Ascending aorta (tissue), 2 donors: ENCODE results near the gene GLOD5. TPM values are rescaled to one million over a fixed set of nuclear protein-coding genes. Genes with fewer than 3 reads are reported as not detected.

ENCODE experiments used
- DNase-seq, 2 donors: peaks; one replicate each; pipeline ENCODE4 v3.0.0-alpha.2; 2019; ENCODE audit warnings: low spot score in 2 of 2
- H3K27ac ChIP-seq, 2 donors: fragments of 200-600 bp; sonication (generic); one replicate each; pipeline ENCODE4 v1.5.1; 2016 to 2017; ENCODE audit warnings: mild to moderate bottlenecking in 1 of 2
- H3K27me3 ChIP-seq: fragments of 200-600 bp; sonication (generic); one replicate; pipeline ENCODE4 v1.5.1; 2017
- H3K36me3 ChIP-seq, 2 donors: fragments of 200-600 bp; sonication (generic); one replicate each; pipeline ENCODE4 v1.5.1; 2016
- H3K4me1 ChIP-seq, 2 donors: fragments of 200-600 bp; sonication (generic); one replicate each; pipeline ENCODE4 v1.5.1; 2016 to 2017; ENCODE audit warnings: mild to moderate bottlenecking in 1 of 2
- H3K4me3 ChIP-seq, 2 donors: fragments of 200-600 bp; sonication (generic); one replicate each; pipeline ENCODE4 v1.5.1; 2016 to 2017; ENCODE audit warnings: mild to moderate bottlenecking in 1 of 2
- H3K9me3 ChIP-seq, 2 donors: fragments of 200-600 bp; sonication (generic); one replicate each; pipeline ENCODE4 v1.5.1; 2016
- CTCF ChIP-seq, 3 experiments: fragments of 200-600 bp in 2 of 3; fragments of 450-650 bp in 1 of 3; sonication (generic) in 2 of 3; IDR thresholded peaks; one replicate each; pipeline ENCODE4 v1.5.1; 2016 to 2019; ENCODE audit warnings: antibody characterized with exemption in 3 of 3, mild to moderate bottlenecking in 1 of 3, moderate library complexity in 1 of 3
- intact Hi-C: fragments of 100-400 bp; cut with DNase I; formaldehyde crosslinking; loops from one replicate; pipeline ENCODE4 v1.15.1; 2023
- total RNA-seq: library from RNA; depleted of rRNA; stranded (reverse); fragments of >200 nt; gene quantifications from one replicate; pipeline ENCODE4 v1.1.0, GENCODE V29; 2016

GLOD5 gene
- total RNA-seq, 1 donor from 2014 or later, result not detected

DNA sequence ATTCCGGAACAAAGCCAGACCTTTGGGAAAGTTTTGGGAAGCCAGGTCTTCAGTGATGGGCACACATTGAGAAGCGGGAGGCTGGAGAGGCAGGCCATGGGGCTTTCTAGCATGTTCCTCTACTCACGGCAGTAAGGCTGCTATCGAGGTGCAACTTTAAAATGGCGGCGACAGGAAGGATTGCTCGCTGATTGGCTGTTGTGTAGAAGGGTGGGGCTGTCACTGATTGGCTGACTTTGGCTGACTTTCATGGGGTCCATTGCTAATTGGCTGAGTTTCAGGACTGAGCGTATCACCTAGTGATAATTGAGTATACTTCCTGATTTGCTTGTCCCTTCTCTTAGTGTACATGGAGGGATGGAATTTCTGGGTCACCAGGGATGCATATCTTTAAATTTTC, 19.7 kb upstream of the GLOD5 start:
- Histone ChIP-seq H3K27ac (no peak overlapping the region), H3K4me3 (no peak overlapping the region), H3K27me3 (no peaks in the 10 kb centered on the region), H3K4me1 (no peaks in the 10 kb centered on the region), H3K9me3 (no peaks in the 10 kb centered on the region), H3K36me3 (no peaks in the 10 kb centered on the region)
- TF ChIP-seq CTCF (IDR thresholded peaks at IDR 0.05), result no peak
- no peak for DNase-seq
- intact Hi-C loops, result no loop called here

DNA sequence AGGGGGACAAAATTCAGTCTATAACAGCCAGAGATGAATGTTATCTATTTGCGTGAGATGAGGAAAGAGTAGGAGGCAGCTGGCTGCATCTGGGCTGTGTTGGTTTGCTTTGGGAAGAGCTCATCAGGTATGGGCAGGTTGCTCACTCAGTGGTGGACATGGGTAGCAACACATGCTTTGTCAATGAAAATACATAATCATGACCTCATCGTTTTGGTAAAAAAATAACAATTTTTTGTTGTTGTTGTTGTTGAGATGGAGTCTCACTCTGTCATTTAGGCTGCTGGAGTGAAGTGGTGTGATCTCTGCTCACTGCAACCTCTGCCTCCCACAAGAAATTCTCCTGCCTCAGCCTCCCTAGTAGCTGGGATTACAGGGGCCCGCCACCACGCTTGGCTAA, 16.3 kb upstream of the GLOD5 start:
- H3K36me3 ChIP-seq, result no peaks in the 10 kb centered on the region
- H3K27ac ChIP-seq, result no peak overlapping the region
- no peak for DNase-seq
- intact Hi-C loops, result no loop called here
- no peaks in the 10 kb centered on the region for H3K9me3 ChIP-seq
- no peaks in the 10 kb centered on the region for H3K4me1 ChIP-seq
- no peaks in the 10 kb centered on the region for H3K27me3 ChIP-seq
- no peak for TF ChIP-seq CTCF (IDR thresholded peaks at IDR 0.05)
- H3K4me3 ChIP-seq, result no peak overlapping the region

GRCh38 chrX:48747415-48748016, 14.0 kb upstream of the GLOD5 start:
- no peaks in the 10 kb centered on the region for H3K9me3 ChIP-seq
- TF ChIP-seq CTCF (IDR thresholded peaks at IDR 0.05), result no peak
- no peaks in the 10 kb centered on the region for H3K27me3 ChIP-seq
- no peaks in the 10 kb centered on the region for H3K36me3 ChIP-seq
- no peak overlapping the region for H3K4me3 ChIP-seq
- intact Hi-C loops, result no loop called here
- no peaks in the 10 kb centered on the region for H3K4me1 ChIP-seq
- no peak overlapping the region for H3K27ac ChIP-seq
- DNase-seq, result no peak

GRCh38 chrX:48749182-48749581, 12.4 kb upstream of the GLOD5 start:
- Histone ChIP-seq H3K9me3 (no peaks in the 10 kb centered on the region), H3K27me3 (no peaks in the 10 kb centered on the region), H3K27ac (no peak overlapping the region), H3K4me3 (no peak overlapping the region), H3K4me1 (no peaks in the 10 kb centered on the region), H3K36me3 (no peaks in the 10 kb centered on the region)
- no peak for TF ChIP-seq CTCF (IDR thresholded peaks at IDR 0.05)
- intact Hi-C loops, result no loop called here
- no peak for DNase-seq

GRCh38 chrX:48751343-48751742, 10.2 kb upstream of the GLOD5 start:
- no peak for TF ChIP-seq CTCF (IDR thresholded peaks at IDR 0.05)
- Histone ChIP-seq H3K27me3 (no peaks in the 10 kb centered on the region), H3K9me3 (no peaks in the 10 kb centered on the region), H3K27ac (no peak overlapping the region), H3K4me1 (no peaks in the 10 kb centered on the region), H3K36me3 (no peaks in the 10 kb centered on the region), H3K4me3 (no peak overlapping the region)
- intact Hi-C loops, result no loop called here
- DNase-seq, result no peak

DNA sequence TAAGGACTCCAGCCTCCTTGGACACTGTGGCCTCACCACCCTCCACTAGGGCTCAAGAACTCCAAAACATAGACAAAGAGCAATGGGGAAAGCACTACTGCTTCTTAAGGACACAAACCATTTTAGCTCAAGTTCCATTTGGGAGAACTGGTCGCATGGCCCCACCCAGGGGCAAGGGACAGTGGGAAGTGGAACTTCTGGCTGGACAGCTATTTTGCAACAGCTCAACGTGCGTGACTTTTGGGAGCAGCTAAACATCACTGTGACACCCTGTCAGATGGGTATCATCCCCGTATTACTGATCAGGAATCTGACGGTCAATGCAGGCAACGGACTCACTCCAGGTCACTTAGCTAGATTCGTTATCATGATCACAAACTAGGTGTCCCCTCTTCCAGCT, 9.0 kb upstream of the GLOD5 start:
- H3K27ac ChIP-seq, result no peak overlapping the region
- no peaks in the 10 kb centered on the region for H3K27me3 ChIP-seq
- no peaks in the 10 kb centered on the region for H3K9me3 ChIP-seq
- H3K4me1 ChIP-seq, result no peaks in the 10 kb centered on the region
- no peak for TF ChIP-seq CTCF (IDR thresholded peaks at IDR 0.05)
- H3K4me3 ChIP-seq, result no peak overlapping the region
- no peak for DNase-seq
- H3K36me3 ChIP-seq, result no peaks in the 10 kb centered on the region
- intact Hi-C loops, result no loop called here
